Stomach (tissue), 4 donors: ENCODE measurements around the gene KCNT2.

Source experiments
- EP300 ChIP-seq: sonication (generic); formaldehyde crosslinking; IDR thresholded peaks from one replicate; pipeline ENCODE4 v1.6.1; 2017; ENCODE audit warnings: antibody characterized with exemption
- TF ChIP-seq, protein P1 (sequence below), 7 experiments: fragments of 450-650 bp in 4 of 7; fragments of 200-600 bp in 3 of 7; sonication (generic) in 3 of 7; IDR thresholded peaks; one replicate each; pipeline ENCODE4 v1.5.1; 2016 to 2019; ENCODE audit warnings: antibody characterized with exemption in 7 of 7, control low read depth in 2 of 7, mild to moderate bottlenecking in 1 of 7

GRCh38 chr1:196312739-196313138 lies 295.5 kb downstream of the KCNT2 start:
- TF ChIP-seq, protein P1, sequence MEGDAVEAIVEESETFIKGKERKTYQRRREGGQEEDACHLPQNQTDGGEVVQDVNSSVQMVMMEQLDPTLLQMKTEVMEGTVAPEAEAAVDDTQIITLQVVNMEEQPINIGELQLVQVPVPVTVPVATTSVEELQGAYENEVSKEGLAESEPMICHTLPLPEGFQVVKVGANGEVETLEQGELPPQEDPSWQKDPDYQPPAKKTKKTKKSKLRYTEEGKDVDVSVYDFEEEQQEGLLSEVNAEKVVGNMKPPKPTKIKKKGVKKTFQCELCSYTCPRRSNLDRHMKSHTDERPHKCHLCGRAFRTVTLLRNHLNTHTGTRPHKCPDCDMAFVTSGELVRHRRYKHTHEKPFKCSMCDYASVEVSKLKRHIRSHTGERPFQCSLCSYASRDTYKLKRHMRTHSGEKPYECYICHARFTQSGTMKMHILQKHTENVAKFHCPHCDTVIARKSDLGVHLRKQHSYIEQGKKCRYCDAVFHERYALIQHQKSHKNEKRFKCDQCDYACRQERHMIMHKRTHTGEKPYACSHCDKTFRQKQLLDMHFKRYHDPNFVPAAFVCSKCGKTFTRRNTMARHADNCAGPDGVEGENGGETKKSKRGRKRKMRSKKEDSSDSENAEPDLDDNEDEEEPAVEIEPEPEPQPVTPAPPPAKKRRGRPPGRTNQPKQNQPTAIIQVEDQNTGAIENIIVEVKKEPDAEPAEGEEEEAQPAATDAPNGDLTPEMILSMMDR (IDR thresholded peaks at IDR 0.05), result no peak
- TF ChIP-seq EP300, result no peak
